ENCODE measurements around the gene TTC23.

TTC23 gene

GRCh38 chr15:99253381-99254090 is 4.2 kb upstream of the TTC23 start:
- Histone ChIP-seq H3K9ac (ENCODE audit: insufficient read length) (no peak overlapping the region), H3K4me3 (no peak overlapping the region)
- DNase-seq (ENCODE audit: low read depth, low spot score): no peak

GRCh38 chr15:99252326-99252725 is 2.9 kb upstream of the TTC23 start:
- TF ChIP-seq POLR2AphosphoS5 (IDR thresholded peaks at IDR 0.05; ENCODE audit: borderline replicate concordance, low read depth, low read length) (no peak), FOXP2 (optimal IDR thresholded peaks at IDR 0.05; ENCODE audit: control extremely low read depth, extremely low read length, insufficient read depth) (no peak), EZH2 (IDR thresholded peaks at IDR 0.05) (no peak)
- H3K36me3 ChIP-seq (ENCODE audit: insufficient read depth, low read length): no peaks in the 10 kb centered on the region
- no peaks in the 10 kb centered on the region for H3K9me3 ChIP-seq (ENCODE audit: low read depth, low read length)
- H3K27ac ChIP-seq: no peak overlapping the region
- DNase-seq (ENCODE audit: low read depth, low spot score): no peak
- peak overlapping the region; percentile 86 for H3K9ac ChIP-seq (ENCODE audit: insufficient read length)
- peak overlapping the region; percentile 86 for H3K4me3 ChIP-seq

More at GRCh38 chr15:99253381-99254090, 4.2 kb upstream of the TTC23 start:
- H3K27ac ChIP-seq: no peak overlapping the region
- TF ChIP-seq FOXP2 (optimal IDR thresholded peaks at IDR 0.05; ENCODE audit: control extremely low read depth, extremely low read length, insufficient read depth) (no peak), POLR2AphosphoS5 (IDR thresholded peaks at IDR 0.05; ENCODE audit: borderline replicate concordance, low read depth, low read length) (no peak), EZH2 (IDR thresholded peaks at IDR 0.05) (no peak)
- no peaks in the 10 kb centered on the region for H3K9me3 ChIP-seq (ENCODE audit: low read depth, low read length)
- H3K36me3 ChIP-seq (ENCODE audit: insufficient read depth, low read length): no peaks in the 10 kb centered on the region

GRCh38 chr15:99250857-99251841 is 1.8 kb upstream of the TTC23 start, which contains the start of gene LRRC28:
Gene LRRC28 (plus strand): TSS chr15:99251481. CDS start chr15:99255958, 4,477 bp downstream.
- Histone ChIP-seq H3K4me3 (peak within 1 kb of the TSS; percentile 89), H3K9ac (ENCODE audit: insufficient read length) (peak within 1 kb of the TSS; percentile 92), H3K36me3 (ENCODE audit: insufficient read depth, low read length) (no peaks in the 10 kb centered on the region), H3K9me3 (ENCODE audit: low read depth, low read length) (no peaks in the 10 kb centered on the region), H3K27ac (peak within 1 kb of the TSS; percentile 98)
- no peak for TF ChIP-seq EZH2 (IDR thresholded peaks at IDR 0.05)
- peak; percentile 91 for TF ChIP-seq POLR2AphosphoS5 (IDR thresholded peaks at IDR 0.05; ENCODE audit: borderline replicate concordance, low read depth, low read length)
- no peak for TF ChIP-seq FOXP2 (optimal IDR thresholded peaks at IDR 0.05; ENCODE audit: control extremely low read depth, extremely low read length, insufficient read depth)
- DNase-seq (ENCODE audit: low read depth, low spot score): peak; percentile 97

GRCh38 chr15:99250494-99250856 is 1.1 kb upstream of the TTC23 start:
- Histone ChIP-seq H3K9me3 (ENCODE audit: low read depth, low read length) (no peaks in the 10 kb centered on the region), H3K4me3 (peak overlapping the region; percentile 89), H3K27ac (peak overlapping the region; percentile 98), H3K36me3 (ENCODE audit: insufficient read depth, low read length) (no peaks in the 10 kb centered on the region), H3K9ac (ENCODE audit: insufficient read length) (peak overlapping the region; percentile 92)
- TF ChIP-seq FOXP2 (optimal IDR thresholded peaks at IDR 0.05; ENCODE audit: control extremely low read depth, extremely low read length, insufficient read depth) (no peak), EZH2 (IDR thresholded peaks at IDR 0.05) (no peak), POLR2AphosphoS5 (IDR thresholded peaks at IDR 0.05; ENCODE audit: borderline replicate concordance, low read depth, low read length) (no peak)
- DNase-seq (ENCODE audit: low read depth, low spot score): no peak

- Histone ChIP-seq H3K4me3 (peak overlapping the region; percentile 89), H3K9me3 (ENCODE audit: low read depth, low read length) (no peaks in the 10 kb centered on the region), H3K36me3 (ENCODE audit: insufficient read depth, low read length) (no peaks in the 10 kb centered on the region), H3K9ac (ENCODE audit: insufficient read length) (peak overlapping the region; percentile 92), H3K27ac (peak overlapping the region; percentile 98)
- no peak for DNase-seq (ENCODE audit: low read depth, low spot score)
- TF ChIP-seq FOXP2 (optimal IDR thresholded peaks at IDR 0.05; ENCODE audit: control extremely low read depth, extremely low read length, insufficient read depth): no peak
- no peak for TF ChIP-seq POLR2AphosphoS5 (IDR thresholded peaks at IDR 0.05; ENCODE audit: borderline replicate concordance, low read depth, low read length)
- TF ChIP-seq EZH2 (IDR thresholded peaks at IDR 0.05): no peak
Measured at GRCh38 chr15:99250001-99250400, 620 bp upstream of the TTC23 start.

- no peaks in the 10 kb centered on the region for H3K36me3 ChIP-seq (ENCODE audit: insufficient read depth, low read length)
- peak overlapping the region; percentile 89 for H3K4me3 ChIP-seq
- TF ChIP-seq POLR2AphosphoS5 (IDR thresholded peaks at IDR 0.05; ENCODE audit: borderline replicate concordance, low read depth, low read length): no peak
- TF ChIP-seq FOXP2 (optimal IDR thresholded peaks at IDR 0.05; ENCODE audit: control extremely low read depth, extremely low read length, insufficient read depth): no peak
- TF ChIP-seq EZH2 (IDR thresholded peaks at IDR 0.05): no peak
- no peaks in the 10 kb centered on the region for H3K9me3 ChIP-seq (ENCODE audit: low read depth, low read length)
- peak overlapping the region; percentile 92 for H3K9ac ChIP-seq (ENCODE audit: insufficient read length)
- no peak overlapping the region for H3K27ac ChIP-seq
- no peak for DNase-seq (ENCODE audit: low read depth, low spot score)
Measured at GRCh38 chr15:99248000-99248715, 1.2 kb downstream of the TTC23 start.

DNA sequence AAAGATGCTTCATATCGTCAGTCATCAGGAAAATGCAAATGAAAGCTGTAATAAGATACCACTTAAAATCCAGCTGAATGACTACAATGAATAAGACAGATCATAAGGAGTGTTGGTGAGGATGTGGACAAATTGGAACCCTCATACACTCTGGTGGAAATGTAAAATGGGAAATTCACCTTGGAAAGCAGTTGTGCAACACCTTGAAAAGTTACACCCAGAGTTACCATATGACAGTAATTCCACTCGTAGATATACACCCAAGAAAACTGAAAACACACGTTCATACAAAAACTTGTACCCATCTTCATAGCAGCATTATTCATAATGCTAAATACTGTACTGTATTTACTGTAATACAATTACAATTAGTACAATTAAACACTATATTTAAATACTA is 2.3 kb downstream of the TTC23 start:
- H3K27ac ChIP-seq: no peak overlapping the region
- no peak overlapping the region for H3K9ac ChIP-seq (ENCODE audit: insufficient read length)
- H3K36me3 ChIP-seq (ENCODE audit: insufficient read depth, low read length): no peaks in the 10 kb centered on the region
- no peaks in the 10 kb centered on the region for H3K9me3 ChIP-seq (ENCODE audit: low read depth, low read length)
- no peak overlapping the region for H3K4me3 ChIP-seq
- TF ChIP-seq POLR2AphosphoS5 (IDR thresholded peaks at IDR 0.05; ENCODE audit: borderline replicate concordance, low read depth, low read length) (no peak), EZH2 (IDR thresholded peaks at IDR 0.05) (no peak), FOXP2 (optimal IDR thresholded peaks at IDR 0.05; ENCODE audit: control extremely low read depth, extremely low read length, insufficient read depth) (no peak)
- no peak for DNase-seq (ENCODE audit: low read depth, low spot score)
